Right kidney (tissue), 9 donors: ENCODE results near the gene MS4A10.
"Not testable (repeated sequence)": the region's sequence is repeated elsewhere in the genome, so short reads cannot be mapped to it uniquely, and the experiment has no call there.

ENCODE experiments used
- DNase-seq: peaks from one replicate; pipeline ENCODE4 v3.0.0-alpha.2; 2016
- long read RNA-seq, 8 donors: transcript quantifications; one replicate each; lab custom pipeline, GENCODE V29; 2026

MS4A10 gene
- long read RNA-seq, donor 1 = 0 reads
- long read RNA-seq, donor 2 = 0 reads
- long read RNA-seq, donor 3 = 0 reads
- long read RNA-seq, donor 4 = 0 reads
- long read RNA-seq, donor 5 = 0 reads
- long read RNA-seq, donor 6 = 0 reads
- long read RNA-seq, donor 7 = 0 reads
- long read RNA-seq, donor 8 = 0 reads

GRCh38 chr11:60785136-60785535 is at the start of gene MS4A10:
MS4A10 (plus strand) TSS chr11:60785333; CDS start chr11:60790336, 5,003 bp downstream.
- DNase-seq = no peak

DNA sequence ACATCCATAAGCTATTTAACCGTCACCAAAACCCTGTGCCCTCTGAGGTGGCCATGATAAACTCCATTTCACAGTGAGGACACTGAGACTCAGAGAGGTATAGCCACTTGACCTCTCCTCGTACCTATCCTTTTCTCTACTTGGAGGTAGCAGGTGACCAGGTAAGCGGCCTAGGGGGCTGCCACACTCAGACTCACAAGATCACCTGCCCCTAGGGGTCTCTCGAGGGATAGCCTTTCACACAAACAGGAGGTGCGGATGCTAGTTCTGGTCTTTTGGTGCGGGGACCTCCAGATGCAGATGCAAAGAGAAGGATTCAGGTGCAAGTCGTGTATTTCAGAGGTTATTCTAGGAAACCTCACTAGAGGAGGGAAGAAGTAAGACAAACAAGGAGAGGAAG is 46.0 kb upstream of the MS4A10 start:
- no peak for DNase-seq

- no peak for DNase-seq
These were observed 44.6 kb upstream of the MS4A10 start for GRCh38 chr11:60740573-60740972.

- no peak for DNase-seq
These were observed 43.7 kb upstream of the MS4A10 start for GRCh38 chr11:60741421-60741820.

DNA sequence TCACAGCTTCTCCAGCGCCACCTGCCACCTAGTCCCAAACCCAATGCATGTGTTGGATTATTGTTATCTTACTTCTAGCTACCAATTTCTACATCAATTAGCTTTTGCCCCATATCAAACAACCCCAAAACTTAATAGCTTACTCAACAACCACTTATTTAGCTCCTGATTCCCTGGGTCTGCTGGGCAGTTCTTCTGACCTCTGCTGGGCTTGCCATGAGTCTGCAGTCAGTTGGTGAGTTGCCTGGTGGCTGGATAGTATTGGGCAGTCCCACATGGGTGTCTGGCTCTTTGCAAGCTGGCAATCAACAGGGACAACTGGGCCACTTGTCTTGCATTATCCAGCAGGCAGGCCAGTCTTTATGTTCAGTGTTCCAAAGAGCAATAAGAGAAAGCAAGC is 42.1 kb upstream of the MS4A10 start:
- DNase-seq = no peak

GRCh38 chr11:60744114-60744513 is 41.0 kb upstream of the MS4A10 start:
- no peak for DNase-seq

DNA sequence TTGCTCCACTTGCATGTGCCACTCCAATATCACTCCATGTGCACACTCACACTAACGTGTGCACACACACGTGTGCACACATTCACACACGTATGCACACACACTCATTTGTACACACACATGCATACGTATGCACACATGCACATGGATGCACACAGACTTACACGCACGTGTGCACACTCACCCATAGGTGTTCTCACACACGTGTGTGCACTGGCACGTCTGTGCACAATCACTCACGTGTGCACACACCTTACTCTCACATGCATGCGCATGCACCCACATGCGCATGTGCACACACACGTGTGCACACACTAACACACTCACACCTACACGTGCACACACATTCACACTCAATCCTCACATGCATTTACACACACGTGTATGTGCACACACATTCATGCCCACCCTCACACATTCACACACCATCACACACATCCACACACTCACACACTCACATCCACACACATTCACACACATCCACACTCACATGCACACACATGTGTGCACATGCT is 37.7 kb upstream of the MS4A10 start:
- DNase-seq = no peak

GRCh38 chr11:60748225-60748624 is 36.9 kb upstream of the MS4A10 start:
- no peak for DNase-seq

- DNase-seq = no peak
These were observed 36.3 kb upstream of the MS4A10 start for GRCh38 chr11:60748821-60749220.

DNA sequence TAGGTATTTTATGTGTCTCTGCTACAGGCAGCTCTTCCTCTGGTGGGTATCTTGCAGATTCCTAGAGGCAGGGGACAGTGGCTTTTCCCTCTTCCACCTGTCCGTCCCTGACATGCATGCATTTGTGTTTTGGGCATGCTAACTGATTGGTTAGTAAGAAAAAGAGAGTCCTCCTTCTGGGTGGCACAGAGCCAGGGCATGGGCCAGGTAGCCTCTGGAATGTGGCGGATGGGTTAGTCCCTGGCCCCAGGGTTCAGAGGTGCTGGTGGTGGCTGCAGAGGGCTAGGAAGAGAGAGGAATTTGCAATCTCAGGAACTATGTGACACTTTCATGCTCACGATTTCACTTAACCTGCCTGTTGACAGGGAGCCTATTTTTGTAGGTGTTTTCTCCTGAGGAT is 34.2 kb upstream of the MS4A10 start:
- DNase-seq = no peak

- DNase-seq = no peak
These were observed 31.8 kb upstream of the MS4A10 start for GRCh38 chr11:60753309-60753708.

GRCh38 chr11:60754887-60755286 is 30.2 kb upstream of the MS4A10 start:
- DNase-seq = no peak

GRCh38 chr11:60756307-60757032 is 28.7 kb upstream of the MS4A10 start, which contains the start of gene MS4A15:
MS4A15 (plus strand) TSS chr11:60756867; CDS start chr11:60763734, 6,867 bp downstream.
- no peak for DNase-seq

- no peak for DNase-seq
These were observed 27.8 kb upstream of the MS4A10 start for GRCh38 chr11:60757231-60757800.

DNA sequence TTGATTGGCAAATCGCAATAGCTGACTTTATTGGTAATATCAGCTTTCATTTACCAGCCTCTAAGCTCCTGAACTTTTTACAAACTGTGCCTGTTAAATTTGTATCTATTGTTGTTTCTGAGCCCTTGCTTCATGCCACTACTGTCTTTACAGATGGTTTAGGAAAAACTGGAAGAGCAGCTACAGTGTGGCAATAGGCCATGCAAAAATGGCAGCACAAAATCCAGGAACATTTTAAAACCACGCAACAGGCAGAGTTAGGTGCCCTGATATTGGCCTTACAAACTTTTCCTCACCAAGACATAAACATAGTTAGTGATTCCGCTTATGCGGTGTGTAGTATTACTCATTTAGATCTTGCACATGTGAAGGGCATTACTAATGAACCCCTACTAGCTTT is 26.5 kb upstream of the MS4A10 start:
- DNase-seq = not testable (repeated sequence)

- DNase-seq = not testable (repeated sequence)
These were observed 25.5 kb upstream of the MS4A10 start for GRCh38 chr11:60759438-60760225.

DNA sequence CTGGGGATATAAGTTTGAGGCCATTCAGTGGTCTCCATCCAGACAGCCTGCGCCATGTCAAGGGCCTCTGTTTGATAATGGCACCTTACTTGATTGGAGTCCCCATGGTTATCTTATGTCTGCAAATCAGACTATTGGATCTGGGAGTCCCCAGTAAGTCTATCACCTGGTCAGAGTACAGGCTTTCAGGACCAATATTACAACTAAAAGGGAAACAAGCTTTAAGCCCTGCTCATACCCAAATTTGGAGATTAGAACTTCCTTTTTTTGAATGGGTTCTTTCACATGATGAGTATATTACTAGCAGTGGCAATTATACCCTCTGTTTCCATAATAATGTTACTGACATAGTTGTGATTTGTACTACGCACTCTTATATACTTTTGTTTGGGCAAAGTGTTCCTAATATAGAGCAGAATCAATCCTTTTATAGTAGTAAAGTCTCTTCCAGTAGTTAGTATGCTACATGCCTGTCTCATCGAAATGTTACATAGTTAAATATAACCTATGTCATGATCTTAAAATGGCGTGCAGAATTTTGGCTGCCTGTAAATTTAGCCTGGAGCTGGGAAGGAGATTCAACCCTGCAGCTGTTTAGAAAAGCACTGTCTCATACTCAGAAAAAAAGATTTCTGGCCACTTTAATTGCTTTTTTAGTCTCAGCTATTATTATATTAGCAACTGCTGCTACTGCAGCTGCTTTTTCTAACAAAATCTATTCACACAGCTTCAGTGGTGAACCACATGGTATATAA is 23.5 kb upstream of the MS4A10 start:
- no peak for DNase-seq

DNA sequence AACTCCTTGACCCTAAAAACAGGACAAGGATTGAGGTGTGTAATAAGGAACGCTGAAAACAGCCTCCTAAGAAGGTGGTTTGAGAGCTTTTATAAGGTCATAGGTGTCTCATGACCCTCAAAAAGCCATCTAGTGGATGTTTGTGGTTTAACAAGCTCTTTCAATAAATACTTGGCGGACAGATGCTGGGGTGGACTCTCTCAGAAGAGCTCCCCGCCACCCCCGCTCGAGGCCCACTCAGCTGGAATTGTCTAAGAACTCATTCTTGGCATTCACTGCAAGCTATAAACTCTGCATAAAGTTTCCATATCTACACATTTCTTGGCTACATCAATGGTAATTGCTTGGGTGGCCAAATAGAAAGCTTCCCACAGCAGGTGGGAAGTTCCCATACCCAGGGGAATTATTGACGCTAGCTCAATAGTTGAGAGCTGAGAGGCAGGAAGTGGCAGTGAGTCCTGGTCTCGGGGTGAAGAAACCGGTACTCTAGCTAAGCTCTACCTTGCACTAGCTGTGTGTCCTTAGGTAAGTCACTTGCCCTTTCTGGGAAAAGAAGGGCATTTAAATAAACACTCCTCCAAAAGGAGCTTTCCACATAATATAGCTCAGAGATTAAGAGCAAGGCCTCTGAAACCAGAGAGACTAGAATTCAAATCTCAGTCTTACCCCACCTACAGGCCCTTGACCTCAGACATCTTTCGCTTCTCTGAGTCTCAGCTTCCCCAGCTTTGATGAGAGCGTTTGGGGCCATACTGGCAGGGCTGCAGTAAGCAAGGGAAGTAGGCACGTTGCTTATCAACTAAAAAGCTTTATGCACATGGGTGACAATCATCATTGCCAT is 22.1 kb upstream of the MS4A10 start:
- DNase-seq = no peak

DNA sequence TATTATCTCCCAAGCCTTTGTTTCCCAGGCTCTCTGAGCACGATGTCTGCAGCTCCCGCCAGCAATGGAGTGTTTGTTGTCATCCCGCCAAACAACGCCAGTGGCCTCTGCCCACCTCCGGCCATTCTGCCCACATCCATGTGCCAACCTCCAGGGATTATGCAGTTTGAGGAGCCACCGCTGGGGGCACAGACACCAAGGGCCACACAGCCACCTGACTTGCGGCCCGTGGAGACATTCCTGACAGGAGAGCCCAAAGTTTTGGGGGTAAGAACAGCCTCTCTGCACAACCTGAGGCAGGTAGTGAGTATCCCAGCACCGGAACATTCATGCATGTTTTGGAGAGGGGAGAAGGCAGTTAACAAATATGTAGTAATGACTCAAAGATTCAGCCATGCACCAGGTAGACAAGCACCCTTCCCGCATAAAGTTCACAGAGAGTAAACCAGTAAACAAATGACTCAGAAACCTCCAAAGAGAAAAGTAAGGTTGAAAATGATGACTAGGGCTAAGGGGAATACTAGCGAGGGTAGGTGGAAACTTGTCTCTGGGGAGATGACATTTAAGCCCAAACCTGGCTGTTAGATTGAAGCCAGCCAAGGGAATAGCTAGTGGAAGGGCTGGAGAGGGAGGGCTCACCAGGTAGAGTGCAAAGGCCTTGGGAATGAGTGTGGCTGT is 21.3 kb upstream of the MS4A10 start:
- DNase-seq = no peak

DNA sequence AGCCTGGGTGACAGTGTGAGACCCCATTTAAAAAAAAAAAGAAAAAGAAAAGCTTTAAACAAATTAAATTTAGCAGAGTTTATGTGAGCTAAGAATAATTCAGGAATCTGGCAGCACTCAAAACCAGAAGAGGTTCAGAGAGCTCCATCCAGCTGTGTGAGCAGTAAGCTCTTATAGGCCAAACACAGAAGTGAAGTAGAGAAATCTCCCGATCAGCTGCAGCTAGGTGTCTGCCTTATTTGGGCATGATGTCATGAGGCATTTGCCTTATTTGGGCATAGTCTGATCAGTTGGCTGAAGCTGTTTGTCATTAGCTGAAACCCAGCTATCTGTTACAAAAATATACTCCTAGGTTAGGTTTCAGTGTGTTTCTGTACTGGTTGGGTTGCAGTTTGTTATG is 20.3 kb upstream of the MS4A10 start:
- DNase-seq = no peak

GRCh38 chr11:60765355-60765754 is 19.8 kb upstream of the MS4A10 start:
- no peak for DNase-seq
